Urothelium cell line (cell line): Measurements from ENCODE around the gene AP3B1.

Experiments used
- DNase-seq: peaks from one replicate; pipeline ENCODE4 v3.0.0; 2011; ENCODE audit warnings: low spot score, mixed read lengths
- FAIRE-seq: peaks from 2 replicates; lab custom pipeline; 2011; peaks lifted over from hg19 to GRCh38; lab: Jason Lieb, UNC

Gene AP3B1

DNA sequence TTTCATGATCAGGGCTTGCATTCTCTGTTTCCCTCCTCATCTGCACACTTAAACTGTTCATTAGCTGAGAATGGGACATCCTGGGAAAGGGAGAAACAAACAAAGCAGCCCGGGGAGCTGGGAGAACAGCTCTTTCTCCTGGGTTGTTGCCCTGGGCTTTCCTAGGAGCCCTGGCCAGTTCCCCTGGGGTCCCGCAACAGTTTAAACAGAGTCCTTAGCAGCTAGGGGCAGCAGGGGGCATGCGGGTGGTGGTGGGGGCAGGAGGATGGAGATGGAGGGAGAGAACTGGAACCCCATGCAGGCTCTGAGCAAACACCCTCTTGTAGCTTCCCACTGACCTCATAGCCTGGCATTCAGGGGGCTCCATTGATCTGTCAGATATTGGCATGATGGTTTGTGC, 309.3 kb downstream of the AP3B1 start:
- DNase-seq (no peak), FAIRE-seq (no peak)

- DNase-seq = no peak
- FAIRE-seq = no peak
Observed at GRCh38 chr5:77984587-77984986, 309.9 kb downstream of the AP3B1 start.

GRCh38 chr5:77983482-77984199, 310.9 kb downstream of the AP3B1 start:
- no peak for DNase-seq
- no peak for FAIRE-seq

- no peak for FAIRE-seq
- DNase-seq = no peak
Observed at GRCh38 chr5:77981820-77982219, 312.7 kb downstream of the AP3B1 start.

DNA sequence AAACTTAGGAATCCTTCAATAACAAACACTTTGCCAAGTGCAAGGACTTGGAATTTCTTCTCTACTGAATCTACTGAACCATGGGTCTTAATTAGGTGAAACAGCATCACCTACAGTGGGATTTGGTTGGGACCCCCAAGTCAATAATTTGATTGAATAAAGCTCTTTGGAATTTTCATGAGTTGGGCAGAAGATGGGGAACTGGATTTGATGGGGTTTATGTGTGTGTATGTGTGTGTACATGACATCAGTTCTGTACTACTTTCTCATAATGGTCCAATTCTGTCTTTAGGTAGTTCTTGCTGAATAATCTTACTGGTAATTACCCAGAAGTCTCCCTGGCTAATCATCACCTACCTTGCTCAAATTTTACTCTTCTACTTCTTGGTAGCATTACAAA, 319.9 kb downstream of the AP3B1 start:
- FAIRE-seq (no peak), DNase-seq (no peak)

GRCh38 chr5:77973253-77973609, 321.3 kb downstream of the AP3B1 start:
- no peak for FAIRE-seq
- no peak for DNase-seq

DNA sequence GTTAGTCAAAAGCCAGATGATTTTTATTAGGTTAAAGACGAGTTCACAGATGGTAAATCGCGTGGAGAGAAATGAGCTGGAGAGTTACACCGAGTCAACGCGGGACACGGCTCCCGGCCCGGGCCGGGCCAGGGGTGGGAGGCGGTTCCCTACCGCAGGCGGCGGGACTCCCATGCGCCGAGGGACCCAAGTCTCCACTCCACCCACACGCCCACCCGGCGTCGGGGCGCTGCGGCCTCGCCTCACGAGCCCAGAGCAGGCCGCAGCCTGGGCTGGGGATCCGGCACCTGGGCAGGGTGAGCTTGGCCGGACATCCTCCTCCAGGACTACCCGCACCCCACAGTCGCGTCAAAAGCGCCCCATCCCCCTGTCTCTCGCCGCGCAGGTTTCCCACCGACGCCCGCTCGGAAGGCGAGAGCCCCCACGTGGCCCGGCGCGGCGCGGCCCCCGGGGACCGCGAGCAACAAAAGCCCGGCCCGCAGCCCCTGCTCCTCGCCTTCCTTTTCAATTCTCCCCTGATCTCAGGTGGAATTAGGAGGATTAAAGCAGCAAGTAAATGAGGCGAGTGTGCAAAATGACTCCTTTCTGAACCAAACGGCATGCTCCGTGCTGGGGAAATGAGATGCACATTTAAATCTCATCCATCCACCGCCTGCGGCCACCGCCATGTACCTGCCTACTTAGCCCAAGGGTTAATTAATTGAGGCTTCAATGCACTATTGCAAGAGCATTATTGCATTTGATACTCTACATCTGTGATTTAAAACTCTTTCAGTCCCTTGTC, 321.8 kb downstream of the AP3B1 start:
- no peak for DNase-seq
- FAIRE-seq = no peak

- DNase-seq (no peak), FAIRE-seq (no peak)
Observed at GRCh38 chr5:77971776-77972468, 322.6 kb downstream of the AP3B1 start.

DNA sequence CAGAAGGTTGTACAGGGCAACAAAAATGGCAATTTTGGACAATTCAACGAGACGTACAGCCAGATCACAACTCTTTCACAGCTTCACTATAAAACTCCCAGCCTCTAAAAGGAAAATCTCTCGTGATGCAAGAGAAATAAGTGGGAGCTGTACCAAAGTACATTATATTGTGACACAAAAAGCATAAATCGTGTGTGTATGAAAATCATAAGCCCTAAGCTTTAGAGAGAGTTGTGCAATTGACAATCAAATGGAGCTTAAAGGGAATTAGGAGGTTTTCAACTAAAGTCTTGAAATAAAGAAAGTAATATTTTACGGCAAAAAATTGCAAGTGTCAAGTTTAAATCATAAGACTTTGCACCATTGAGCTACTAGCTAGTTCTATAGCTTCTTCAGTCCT, 323.6 kb downstream of the AP3B1 start:
- FAIRE-seq = no peak
- no peak for DNase-seq

DNA sequence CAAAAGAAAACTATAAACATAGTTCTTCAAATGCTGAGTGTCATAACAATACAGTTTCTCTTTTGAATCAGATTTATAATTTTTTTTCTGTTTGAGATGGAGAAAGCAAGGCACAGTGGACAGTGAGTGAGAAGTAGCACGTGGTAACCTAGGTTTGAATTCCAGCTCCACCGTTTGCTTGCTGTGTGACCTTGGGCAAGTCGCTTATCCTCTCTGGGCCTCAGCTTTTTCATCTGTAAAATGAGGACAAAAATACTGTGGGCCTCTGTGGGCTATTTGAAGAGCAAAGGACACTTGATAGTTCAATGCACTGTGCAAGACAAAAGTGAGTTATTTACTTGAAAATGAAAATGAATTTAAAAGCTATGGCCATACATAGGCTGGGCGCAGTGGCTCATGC, 330.7 kb downstream of the AP3B1 start:
- FAIRE-seq = no peak
- DNase-seq = no peak

DNA sequence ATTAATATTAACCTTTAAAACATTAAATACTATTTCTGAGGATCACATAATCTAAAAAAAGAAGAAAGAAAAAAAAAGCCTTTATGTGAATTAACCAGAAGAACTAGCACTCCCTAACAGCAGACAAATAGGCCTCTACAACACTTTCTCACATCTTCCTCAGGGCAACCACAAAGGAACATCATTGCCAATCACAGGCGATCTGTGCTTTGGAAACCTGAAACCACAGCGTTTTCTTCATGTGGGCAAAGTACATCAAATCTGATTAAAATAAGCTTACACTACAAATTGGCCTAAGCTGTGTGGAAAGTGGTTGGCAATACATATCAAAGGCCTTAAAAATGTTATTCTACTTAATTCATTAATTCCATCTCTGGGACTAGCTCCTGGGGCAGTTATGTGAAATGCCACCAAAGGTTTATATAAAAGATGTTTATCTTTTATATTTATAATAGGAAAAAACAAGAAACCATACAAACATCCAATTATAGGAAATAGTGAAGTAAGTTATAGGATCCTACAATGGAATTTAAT, 333.6 kb downstream of the AP3B1 start:
- FAIRE-seq (no peak), DNase-seq (no peak)

DNA sequence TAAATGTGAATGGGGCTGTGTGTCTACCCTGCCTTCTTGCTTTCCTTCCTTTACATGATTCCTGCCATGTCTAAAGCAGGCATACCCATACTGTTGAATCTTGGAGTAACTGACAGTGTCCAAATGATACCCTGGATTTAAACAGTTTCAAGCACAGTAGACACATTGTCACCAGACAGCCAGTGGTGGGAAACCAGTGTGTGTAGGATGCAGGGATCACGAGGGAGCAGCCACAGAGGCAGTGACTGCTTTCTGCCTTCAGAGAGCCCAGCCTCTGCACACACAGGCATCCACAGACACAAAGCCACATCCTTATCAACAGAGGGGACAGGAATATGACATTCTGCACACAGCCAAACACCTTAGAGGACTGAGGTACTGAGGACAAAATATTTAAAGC, 334.2 kb downstream of the AP3B1 start:
- no peak for FAIRE-seq
- no peak for DNase-seq

- FAIRE-seq = no peak
- no peak for DNase-seq
Observed at GRCh38 chr5:77958642-77959330, 335.7 kb downstream of the AP3B1 start.

DNA sequence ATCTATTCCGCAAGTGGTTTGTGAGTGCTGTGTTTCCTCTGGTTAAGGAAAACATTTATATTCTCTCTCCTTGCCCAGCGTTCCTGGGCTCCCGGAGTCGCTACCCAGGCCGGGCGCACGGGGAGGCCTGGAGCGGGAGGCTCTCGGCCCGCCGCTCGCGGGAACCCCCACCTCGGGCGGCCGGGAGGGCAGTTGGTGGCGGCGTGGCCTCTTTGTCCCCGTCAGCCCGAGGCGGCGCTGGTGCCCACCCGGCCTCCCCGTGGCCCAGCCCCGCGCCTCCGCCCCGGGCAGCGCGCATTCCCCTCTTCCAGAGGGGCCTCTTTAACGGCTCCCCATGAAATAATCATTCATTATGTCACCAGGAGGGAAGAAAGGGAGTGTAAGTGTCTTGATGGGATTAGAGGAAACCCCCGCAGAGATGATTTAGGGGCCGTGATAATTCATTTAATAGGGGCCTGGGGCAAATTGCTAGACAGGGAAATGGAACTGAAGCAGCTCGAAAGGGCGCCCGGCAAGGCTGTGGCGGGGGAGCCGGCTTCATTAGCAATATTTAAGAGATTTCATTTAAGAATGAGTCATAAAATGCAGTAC, 336.5 kb downstream of the AP3B1 start:
- DNase-seq (no peak), FAIRE-seq (no peak)

DNA sequence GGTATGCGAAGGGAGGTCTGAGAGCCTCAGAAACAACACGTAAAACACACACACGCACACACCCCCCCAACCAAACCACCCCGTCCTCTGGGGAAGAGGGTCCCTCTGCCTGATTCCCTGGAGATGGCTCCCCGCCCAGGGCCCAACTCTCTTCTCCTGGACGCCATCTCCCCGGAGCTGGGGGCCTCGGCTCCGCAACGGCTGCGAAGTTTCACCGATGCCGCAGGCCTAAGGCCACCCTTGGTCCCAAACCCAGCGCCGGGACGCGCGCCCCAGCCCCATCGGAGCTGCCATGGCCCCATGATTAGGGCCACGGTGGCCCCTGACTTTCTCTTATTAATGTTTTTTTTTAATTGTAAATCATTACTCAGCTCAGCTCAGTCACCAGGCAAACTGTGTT, 337.0 kb downstream of the AP3B1 start:
- FAIRE-seq (no peak), DNase-seq (no peak)

- DNase-seq (no peak), FAIRE-seq (no peak)
Observed at GRCh38 chr5:77957081-77957480, 337.4 kb downstream of the AP3B1 start.

DNA sequence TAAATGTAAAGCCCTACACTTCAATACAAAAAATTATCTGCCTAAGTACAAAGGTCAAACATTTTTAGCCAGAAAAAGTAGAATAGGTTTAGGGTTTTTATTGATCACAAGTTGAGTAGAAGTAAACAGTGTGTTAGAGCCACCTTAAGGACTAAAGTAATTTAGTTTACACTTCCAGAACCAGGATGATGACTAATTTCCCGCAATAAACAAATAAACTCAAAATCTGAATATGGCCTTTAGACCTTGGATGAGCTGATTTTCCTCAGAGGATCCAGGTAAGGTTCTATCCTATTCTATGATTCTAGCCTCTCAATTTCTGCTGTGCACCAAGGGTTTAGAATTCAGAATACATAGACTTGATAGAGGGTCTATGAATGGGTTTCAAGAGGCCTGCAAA, 338.9 kb downstream of the AP3B1 start:
- DNase-seq (no peak), FAIRE-seq (no peak)

DNA sequence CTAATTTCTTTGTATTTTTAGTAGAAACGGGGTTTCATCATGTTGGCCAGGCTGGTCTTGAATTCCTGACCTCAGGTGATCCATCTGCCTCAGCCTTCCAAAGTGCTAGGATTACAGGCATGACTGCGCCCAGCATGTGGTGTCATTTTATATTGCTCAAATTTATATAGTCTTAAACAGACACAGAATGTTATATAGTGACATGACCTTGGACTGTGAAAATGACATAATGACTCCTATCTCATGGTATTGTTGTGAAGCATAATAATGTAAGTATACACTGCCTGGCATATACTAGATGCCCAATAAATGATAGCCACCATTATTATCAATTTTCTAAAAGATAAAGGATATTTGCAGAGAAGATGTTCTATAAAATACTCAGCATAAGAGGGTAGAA, 341.1 kb downstream of the AP3B1 start:
- DNase-seq (no peak), FAIRE-seq (no peak)

DNA sequence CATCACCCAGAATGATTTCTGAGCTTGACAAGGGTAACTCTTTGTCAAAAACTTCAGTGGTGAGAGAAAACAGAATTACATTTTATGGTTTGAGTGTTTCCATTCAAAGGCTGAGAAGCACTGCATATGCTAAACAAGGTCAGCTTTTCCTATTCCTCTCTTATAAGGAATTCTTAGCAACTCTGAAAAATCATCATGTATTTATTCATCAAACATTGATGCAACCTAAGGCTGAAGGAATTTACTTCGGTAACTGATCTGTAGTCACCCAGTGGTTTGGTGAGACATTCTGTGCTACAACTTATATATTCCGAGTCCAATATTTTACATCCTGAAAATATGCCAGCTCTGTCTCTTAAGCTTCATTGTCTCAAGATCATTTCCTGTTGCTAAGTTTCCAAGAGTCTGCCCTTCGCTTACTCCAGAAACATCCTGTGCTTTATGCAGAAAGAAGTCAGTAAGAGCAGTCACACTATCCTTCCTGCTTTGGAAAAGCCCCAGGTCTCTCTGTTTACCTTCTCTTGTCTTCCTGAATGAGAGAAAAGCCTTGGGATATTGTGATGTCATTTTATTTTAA, 341.8 kb downstream of the AP3B1 start:
- no peak for FAIRE-seq
- no peak for DNase-seq
